Erythroblast (primary cell): Measurements from ENCODE around the gene PAH.

ENCODE experiments used
- DNase-seq, 2 experiments: peaks; one replicate each; lab custom pipeline; 2025; lab: John Stamatoyannopoulos, UW
- GATA1 ChIP-seq: IDR thresholded peaks from 2 replicates; pipeline ENCODE4 v1.6.1; 2011; ENCODE audit warnings: low read depth, mild to moderate bottlenecking, control low read depth, low read length, moderate library complexity
- POLR2A ChIP-seq: IDR thresholded peaks from 2 replicates; pipeline ENCODE4 v1.6.1; 2011; ENCODE audit warnings: mild to moderate bottlenecking, low read length

PAH gene

GRCh38 chr12:102808412-102808811 lies 108.6 kb downstream of the PAH start:
- TF ChIP-seq POLR2A: no peak
- TF ChIP-seq GATA1: no peak
- no peak for DNase-seq

GRCh38 chr12:102806592-102806991 lies 110.5 kb downstream of the PAH start:
- DNase-seq: no peak
- no peak for TF ChIP-seq POLR2A
- TF ChIP-seq GATA1: no peak

GRCh38 chr12:102806110-102806509 lies 110.9 kb downstream of the PAH start:
- no peak for DNase-seq
- TF ChIP-seq GATA1 (no peak), POLR2A (no peak)

- peak in 1 of 2 experiments; percentile 5 for DNase-seq
- TF ChIP-seq GATA1: no peak
- TF ChIP-seq POLR2A: no peak
Observed at GRCh38 chr12:102800565-102800964, 116.5 kb downstream of the PAH start.

- no peak for TF ChIP-seq GATA1
- no peak for TF ChIP-seq POLR2A
- DNase-seq: no peak
Observed at GRCh38 chr12:102799229-102799628, 117.8 kb downstream of the PAH start.

GRCh38 chr12:102797528-102797927 lies 119.5 kb downstream of the PAH start:
- TF ChIP-seq GATA1 (no peak), POLR2A (no peak)
- DNase-seq: no peak

GRCh38 chr12:102793921-102794320 lies 123.1 kb downstream of the PAH start:
- DNase-seq: no peak
- no peak for TF ChIP-seq POLR2A
- no peak for TF ChIP-seq GATA1
